ENCODE results near the gene BRICD5.

- TF ChIP-seq CTCF (IDR thresholded peaks at IDR 0.05) (no peak), POLR2A (IDR thresholded peaks at IDR 0.05) (no peak)
Measured at GRCh38 chr16:2176047-2176446, 34.6 kb downstream of the BRICD5 start.

All from testis (tissue), 2 donors.